Upper lobe of left lung (tissue), 4 donors: Measurements from ENCODE around the gene MRPS23.

ENCODE experiments used
- POLR2A ChIP-seq, 4 donors: fragments of 450-650 bp; IDR thresholded peaks; one replicate each; pipeline ENCODE4 v1.5.1; 2016 to 2017; ENCODE audit warnings: antibody characterized with exemption in 4 of 4, mild to moderate bottlenecking in 2 of 4
- POLR2AphosphoS5 ChIP-seq, 2 donors: sonication (generic); formaldehyde crosslinking; IDR thresholded peaks; one replicate each; pipeline ENCODE4 v1.5.1; 2017; ENCODE audit warnings: antibody characterized with exemption in 2 of 2
- TF ChIP-seq, protein P1 (sequence below), 6 experiments: fragments of 450-650 bp in 4 of 6; fragments of 200-600 bp in 2 of 6; sonication (generic) in 2 of 6; IDR thresholded peaks; one replicate each; pipeline ENCODE4 v1.5.1; 2016 to 2019; ENCODE audit warnings: antibody characterized with exemption in 6 of 6

- TF ChIP-seq, protein P1, sequence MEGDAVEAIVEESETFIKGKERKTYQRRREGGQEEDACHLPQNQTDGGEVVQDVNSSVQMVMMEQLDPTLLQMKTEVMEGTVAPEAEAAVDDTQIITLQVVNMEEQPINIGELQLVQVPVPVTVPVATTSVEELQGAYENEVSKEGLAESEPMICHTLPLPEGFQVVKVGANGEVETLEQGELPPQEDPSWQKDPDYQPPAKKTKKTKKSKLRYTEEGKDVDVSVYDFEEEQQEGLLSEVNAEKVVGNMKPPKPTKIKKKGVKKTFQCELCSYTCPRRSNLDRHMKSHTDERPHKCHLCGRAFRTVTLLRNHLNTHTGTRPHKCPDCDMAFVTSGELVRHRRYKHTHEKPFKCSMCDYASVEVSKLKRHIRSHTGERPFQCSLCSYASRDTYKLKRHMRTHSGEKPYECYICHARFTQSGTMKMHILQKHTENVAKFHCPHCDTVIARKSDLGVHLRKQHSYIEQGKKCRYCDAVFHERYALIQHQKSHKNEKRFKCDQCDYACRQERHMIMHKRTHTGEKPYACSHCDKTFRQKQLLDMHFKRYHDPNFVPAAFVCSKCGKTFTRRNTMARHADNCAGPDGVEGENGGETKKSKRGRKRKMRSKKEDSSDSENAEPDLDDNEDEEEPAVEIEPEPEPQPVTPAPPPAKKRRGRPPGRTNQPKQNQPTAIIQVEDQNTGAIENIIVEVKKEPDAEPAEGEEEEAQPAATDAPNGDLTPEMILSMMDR (IDR thresholded peaks at IDR 0.05), result no peak
- TF ChIP-seq POLR2AphosphoS5 (IDR thresholded peaks at IDR 0.05) (no peak), POLR2A (IDR thresholded peaks at IDR 0.05) (no peak)
Measured at GRCh38 chr17:57803021-57803420, 46.8 kb downstream of the MRPS23 start.
